Ishikawa (cell line): Measurements from ENCODE around the gene DNAH3.

Source experiments
- CEBPB ChIP-seq: IDR thresholded peaks from 2 replicates; pipeline ENCODE4 v1.6.1; 2012
- CREB1 ChIP-seq: IDR thresholded peaks from 2 replicates; pipeline ENCODE4 v1.6.1; 2012; ENCODE audit warnings: low read depth
- EGR1 ChIP-seq: IDR thresholded peaks from 2 replicates; pipeline ENCODE4 v1.6.1; 2012
- EP300 ChIP-seq: IDR thresholded peaks from 2 replicates; pipeline ENCODE4 v1.6.1; 2012; ENCODE audit warnings: borderline replicate concordance
- FOXM1 ChIP-seq: IDR thresholded peaks from 2 replicates; pipeline ENCODE4 v1.6.1; 2012; ENCODE audit warnings: low read depth, borderline replicate concordance
- NFIC ChIP-seq: IDR thresholded peaks from 2 replicates; pipeline ENCODE4 v1.6.1; 2012
- RAD21 ChIP-seq: IDR thresholded peaks from 2 replicates; pipeline ENCODE4 v1.6.1; 2012; ENCODE audit warnings: low read depth
- TAF1 ChIP-seq: IDR thresholded peaks from 2 replicates; pipeline ENCODE4 v1.6.1; 2012; ENCODE audit warnings: low read depth, mild to moderate bottlenecking
- TCF12 ChIP-seq: IDR thresholded peaks from 2 replicates; pipeline ENCODE4 v1.6.1; 2012; ENCODE audit warnings: low read depth
- TEAD4 ChIP-seq: IDR thresholded peaks from 2 replicates; pipeline ENCODE4 v1.6.1; 2012
- YY1 ChIP-seq: IDR thresholded peaks from 2 replicates; pipeline ENCODE4 v1.6.1; 2012; ENCODE audit warnings: low read depth
- ZBTB7A ChIP-seq: IDR thresholded peaks from 2 replicates; pipeline ENCODE4 v1.6.1; 2012; ENCODE audit warnings: low read depth
- TF ChIP-seq, protein P1 (sequence below): IDR thresholded peaks from 2 replicates; pipeline ENCODE4 v1.6.1; 2012; ENCODE audit warnings: low read depth, mild to moderate bottlenecking
- TF ChIP-seq, protein P2 (sequence below): IDR thresholded peaks from 2 replicates; pipeline ENCODE4 v1.6.1; 2012
- TF ChIP-seq, protein P3 (sequence below): IDR thresholded peaks from 2 replicates; pipeline ENCODE4 v1.6.1; 2012

Gene DNAH3

DNA sequence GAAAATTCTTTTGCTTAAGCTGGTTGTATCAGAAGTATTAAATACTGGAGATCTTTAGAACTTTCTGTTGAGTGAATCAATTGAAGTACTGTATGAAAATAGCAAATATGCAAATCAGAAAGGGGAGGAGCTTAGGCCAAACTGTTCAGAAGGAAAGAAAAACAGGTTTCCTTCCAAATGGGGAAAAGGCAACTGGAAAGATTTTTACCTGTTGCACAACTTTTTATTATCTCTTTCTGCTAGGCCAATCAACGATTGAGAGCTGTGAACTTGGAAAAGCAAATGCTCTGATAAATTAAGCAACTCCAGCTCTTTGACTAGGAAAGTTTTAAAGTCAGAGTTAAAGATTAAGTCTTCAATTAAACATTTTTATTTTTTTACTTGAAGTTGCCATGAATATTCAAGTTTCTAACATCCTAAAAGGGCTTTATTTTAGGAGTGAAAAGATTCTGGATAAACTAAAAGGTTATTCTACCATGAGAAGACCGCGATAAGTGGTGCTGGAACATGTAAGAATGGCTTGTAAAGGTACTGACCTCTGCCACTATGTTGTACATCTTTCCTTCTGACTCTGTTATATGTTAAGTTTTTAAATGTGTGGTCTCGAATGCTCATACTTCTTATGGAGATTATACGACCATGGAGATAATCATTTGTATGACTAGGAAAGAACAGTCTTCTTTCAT lies 266.9 kb downstream of the DNAH3 start:
- TF ChIP-seq NFIC (no peak), CEBPB (no peak), TAF1 (no peak), TEAD4 (no peak), FOXM1 (no peak), RAD21 (no peak), YY1 (no peak), ZBTB7A (no peak), EP300 (no peak), EGR1 (no peak), CREB1 (no peak), TCF12 (no peak)
- TF ChIP-seq, protein P1, sequence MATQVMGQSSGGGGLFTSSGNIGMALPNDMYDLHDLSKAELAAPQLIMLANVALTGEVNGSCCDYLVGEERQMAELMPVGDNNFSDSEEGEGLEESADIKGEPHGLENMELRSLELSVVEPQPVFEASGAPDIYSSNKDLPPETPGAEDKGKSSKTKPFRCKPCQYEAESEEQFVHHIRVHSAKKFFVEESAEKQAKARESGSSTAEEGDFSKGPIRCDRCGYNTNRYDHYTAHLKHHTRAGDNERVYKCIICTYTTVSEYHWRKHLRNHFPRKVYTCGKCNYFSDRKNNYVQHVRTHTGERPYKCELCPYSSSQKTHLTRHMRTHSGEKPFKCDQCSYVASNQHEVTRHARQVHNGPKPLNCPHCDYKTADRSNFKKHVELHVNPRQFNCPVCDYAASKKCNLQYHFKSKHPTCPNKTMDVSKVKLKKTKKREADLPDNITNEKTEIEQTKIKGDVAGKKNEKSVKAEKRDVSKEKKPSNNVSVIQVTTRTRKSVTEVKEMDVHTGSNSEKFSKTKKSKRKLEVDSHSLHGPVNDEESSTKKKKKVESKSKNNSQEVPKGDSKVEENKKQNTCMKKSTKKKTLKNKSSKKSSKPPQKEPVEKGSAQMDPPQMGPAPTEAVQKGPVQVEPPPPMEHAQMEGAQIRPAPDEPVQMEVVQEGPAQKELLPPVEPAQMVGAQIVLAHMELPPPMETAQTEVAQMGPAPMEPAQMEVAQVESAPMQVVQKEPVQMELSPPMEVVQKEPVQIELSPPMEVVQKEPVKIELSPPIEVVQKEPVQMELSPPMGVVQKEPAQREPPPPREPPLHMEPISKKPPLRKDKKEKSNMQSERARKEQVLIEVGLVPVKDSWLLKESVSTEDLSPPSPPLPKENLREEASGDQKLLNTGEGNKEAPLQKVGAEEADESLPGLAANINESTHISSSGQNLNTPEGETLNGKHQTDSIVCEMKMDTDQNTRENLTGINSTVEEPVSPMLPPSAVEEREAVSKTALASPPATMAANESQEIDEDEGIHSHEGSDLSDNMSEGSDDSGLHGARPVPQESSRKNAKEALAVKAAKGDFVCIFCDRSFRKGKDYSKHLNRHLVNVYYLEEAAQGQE, result no peak
- TF ChIP-seq, protein P2, sequence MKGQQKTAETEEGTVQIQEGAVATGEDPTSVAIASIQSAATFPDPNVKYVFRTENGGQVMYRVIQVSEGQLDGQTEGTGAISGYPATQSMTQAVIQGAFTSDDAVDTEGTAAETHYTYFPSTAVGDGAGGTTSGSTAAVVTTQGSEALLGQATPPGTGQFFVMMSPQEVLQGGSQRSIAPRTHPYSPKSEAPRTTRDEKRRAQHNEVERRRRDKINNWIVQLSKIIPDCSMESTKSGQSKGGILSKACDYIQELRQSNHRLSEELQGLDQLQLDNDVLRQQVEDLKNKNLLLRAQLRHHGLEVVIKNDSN, result no peak
- TF ChIP-seq, protein P3, sequence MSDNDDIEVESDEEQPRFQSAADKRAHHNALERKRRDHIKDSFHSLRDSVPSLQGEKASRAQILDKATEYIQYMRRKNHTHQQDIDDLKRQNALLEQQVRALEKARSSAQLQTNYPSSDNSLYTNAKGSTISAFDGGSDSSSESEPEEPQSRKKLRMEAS, result no peak
